GM12873 (cell line): ENCODE data around the gene ISYNA1.

ENCODE experiments used
- CTCF ChIP-seq: IDR thresholded peaks from 2 replicates; pipeline ENCODE4 v1.5.1; 2012; ENCODE audit warnings: low read depth, mild to moderate bottlenecking, moderate library complexity, low read length, control low read depth; ENCODE audit not compliant: insufficient read depth; ENCODE audit errors: missing control alignments

The ISYNA1 gene

GRCh38 chr19:18388100-18388959 is 49.6 kb downstream of the ISYNA1 start:
- peak; percentile 100 for TF ChIP-seq CTCF

DNA sequence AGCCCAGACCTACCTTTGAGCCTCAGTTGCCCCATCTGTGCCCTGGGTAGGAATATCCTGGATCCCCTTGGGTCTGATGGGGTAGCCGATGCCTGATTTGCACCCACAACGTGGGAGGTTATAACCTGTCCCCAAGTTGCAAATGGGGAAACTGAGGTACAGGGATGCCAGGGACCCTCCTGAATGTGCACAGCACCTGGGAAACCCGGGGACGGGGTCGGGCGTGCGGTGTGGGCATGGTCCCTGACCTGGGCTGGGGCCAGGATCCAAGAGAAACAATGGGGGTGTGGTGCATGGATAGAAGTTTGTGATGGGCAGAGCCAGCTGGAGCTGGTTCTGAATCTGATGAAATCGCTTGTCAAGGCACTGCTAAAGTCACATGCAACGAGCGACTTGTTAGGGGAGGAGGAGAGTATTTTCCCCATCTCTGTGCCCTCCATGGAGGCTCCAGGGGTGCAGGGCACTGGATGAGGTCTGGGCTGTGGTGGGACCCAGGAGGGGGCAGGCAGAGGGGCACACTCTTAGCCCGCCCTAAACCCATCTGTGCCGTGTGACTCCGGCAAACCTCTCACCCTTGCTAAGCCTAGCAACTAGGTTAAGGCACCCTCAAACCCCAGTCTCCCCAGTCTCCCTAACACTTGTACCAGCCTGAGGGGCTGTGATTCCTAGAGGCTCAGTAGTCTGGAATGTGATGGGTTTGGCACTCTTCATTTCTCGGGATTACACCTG is 51.2 kb downstream of the ISYNA1 start:
- TF ChIP-seq CTCF, result no peak

- TF ChIP-seq CTCF, result peak; percentile 92
Measured at GRCh38 chr19:18385675-18386542, 52.0 kb downstream of the ISYNA1 start, which contains the start of gene GDF15. TSS of gene GDF15 (plus strand) at chr19:18386158. CDS start at chr19:18386190, 32 bp downstream.

DNA sequence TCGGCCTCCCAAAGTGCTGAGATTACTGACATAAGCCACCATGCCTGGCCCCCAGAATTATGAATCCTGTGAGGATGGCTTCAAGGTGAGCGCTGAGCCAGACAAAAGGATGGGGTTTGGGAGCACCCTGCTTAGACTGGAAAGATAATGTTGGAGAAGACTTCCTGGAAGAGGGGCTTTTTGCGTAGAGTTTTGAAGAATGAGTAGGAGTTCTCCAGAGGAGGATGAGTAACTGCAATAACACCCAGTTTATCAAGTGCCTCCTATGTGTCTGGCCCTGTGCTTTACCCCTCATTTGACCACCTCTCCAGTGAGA is 52.6 kb downstream of the ISYNA1 start:
- TF ChIP-seq CTCF, result no peak

DNA sequence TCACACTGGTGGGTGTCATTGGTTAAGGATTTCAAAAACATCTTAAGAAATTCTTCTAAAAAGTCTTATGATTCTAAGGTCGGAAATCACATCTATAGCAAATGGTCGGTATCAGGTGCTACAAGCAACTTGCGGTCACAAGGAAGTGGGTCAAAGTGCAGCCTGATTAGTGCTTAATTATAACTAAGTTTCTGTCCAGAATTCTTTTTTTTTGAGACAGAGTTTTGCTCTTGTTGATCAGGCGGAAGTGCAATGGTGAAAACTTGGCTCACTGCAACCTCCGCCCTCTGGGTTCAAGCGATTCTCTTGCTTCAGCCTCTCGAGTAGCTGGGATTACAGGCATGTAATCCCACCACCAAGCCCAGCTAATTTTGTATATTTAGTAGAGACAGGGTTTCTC is 53.2 kb downstream of the ISYNA1 start:
- TF ChIP-seq CTCF, result no peak
